ENCODE measurements around the gene SNAP23.

DNA sequence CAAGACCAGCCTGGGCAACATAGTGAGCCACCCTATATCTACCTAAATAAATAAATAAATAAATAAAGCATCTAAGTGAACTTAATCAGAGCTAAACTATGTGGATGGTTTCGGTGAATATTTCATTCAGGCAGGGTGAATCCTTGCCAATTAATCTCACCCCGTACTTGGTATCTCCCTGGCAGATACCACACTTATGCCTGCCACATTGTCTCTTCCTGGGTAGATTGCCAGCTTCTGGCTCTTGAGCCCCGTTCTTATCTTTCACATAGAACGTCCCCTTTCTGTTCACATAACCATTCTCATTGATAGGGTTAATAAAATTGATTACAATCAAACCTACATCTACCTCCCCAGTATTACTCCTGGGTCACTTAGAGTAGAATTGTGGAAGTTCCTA is 7.0 kb downstream of the SNAP23 start:
- no peak for TF ChIP-seq POLR2A (IDR thresholded peaks at IDR 0.05; ENCODE audit: low read depth, low read length)
- no peak for TF ChIP-seq POLR2AphosphoS5 (IDR thresholded peaks at IDR 0.05; ENCODE audit: low read depth, low read length)
- TF ChIP-seq TAF1 (IDR thresholded peaks at IDR 0.05; ENCODE audit: borderline replicate concordance, low read depth, low read length), result no peak

All from GM12892 (cell line).